LNCaP clone FGC (cell line): ENCODE data around the gene HSPG2.

Experiments
- DNase-seq: peaks from one replicate; pipeline ENCODE4 v3.0.0-alpha.2; 2011; ENCODE audit warnings: low read depth
- H3K4me3 ChIP-seq: 2 replicates; pipeline ENCODE4 v1.5.1; 2011; ENCODE audit warnings: mild to moderate bottlenecking, low read depth, low read length, control low read depth
- CTCF ChIP-seq: IDR thresholded peaks from 2 replicates; pipeline ENCODE4 v1.5.1; 2012; ENCODE audit warnings: mild to moderate bottlenecking; ENCODE audit not compliant: control insufficient read depth, insufficient read depth; ENCODE audit errors: extremely low read depth

Gene HSPG2

GRCh38 chr1:21880619-21880970, 56.5 kb downstream of the HSPG2 start:
- no peak for DNase-seq
- no peak overlapping the region for H3K4me3 ChIP-seq
- no peak for TF ChIP-seq CTCF

DNA sequence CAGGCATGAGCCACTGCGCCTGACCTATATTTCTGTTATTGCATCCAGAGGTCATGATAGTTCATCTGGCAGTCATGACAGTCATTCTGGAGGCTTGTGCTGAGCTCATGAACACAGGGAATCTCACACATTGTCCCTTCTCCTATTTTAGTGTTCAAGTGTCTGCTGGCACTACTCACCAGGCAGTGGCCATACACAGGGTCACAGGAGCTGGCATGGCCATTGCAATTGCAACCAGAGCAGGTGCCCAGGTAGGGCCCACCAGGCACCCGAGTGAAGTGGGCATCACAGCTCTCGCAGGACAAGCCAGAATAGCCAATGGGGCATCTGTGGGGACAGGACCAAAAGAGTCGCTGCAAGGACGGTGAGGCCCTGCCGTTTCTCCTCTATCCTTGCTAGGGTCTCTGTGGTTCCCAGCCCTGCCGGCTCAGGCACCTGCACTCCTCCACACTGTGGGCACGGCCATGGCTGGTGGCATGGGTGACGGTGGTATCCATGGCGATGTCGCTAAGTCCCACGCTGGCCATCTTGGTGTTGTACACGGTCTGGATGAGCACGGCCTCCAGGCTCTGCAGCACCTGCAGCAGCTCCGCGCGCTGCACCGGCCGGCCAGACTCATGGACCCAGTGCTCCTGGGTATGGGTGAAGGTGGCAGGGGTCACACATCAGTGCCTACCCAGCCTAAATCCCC, 57.0 kb downstream of the HSPG2 start:
- no peak for DNase-seq
- no peak for TF ChIP-seq CTCF
- no peak overlapping the region for H3K4me3 ChIP-seq

DNA sequence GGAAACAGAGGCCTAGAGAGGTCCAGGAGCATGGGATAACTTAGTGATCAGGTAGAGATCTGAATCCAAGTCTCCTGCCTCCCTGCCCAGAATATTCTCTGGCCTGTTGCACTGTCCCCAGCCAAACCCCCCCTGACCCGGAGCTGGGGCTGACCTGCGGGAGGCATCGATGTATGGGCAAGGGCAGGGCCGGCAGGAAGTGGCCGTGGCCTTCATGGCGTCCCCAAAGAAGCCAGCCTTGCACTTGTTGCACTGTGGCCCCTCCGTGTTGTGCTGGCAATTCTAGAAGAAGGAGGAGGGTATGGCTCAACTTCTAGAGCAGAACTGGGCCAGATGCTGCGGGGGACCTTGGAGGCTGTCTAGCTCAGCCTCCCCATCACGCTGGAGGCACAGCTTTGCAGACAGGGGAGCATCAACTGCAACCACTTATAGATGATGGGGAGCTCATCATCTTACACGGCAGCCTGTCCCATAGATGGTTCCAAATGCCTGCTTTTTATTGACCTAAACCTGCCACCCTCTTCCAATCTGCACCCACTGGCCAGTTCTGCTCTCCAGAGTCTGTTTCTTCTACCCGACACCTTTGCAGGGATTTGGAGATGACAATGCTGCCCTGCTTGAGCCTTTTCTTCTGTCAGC, 58.2 kb downstream of the HSPG2 start:
- no peak for DNase-seq
- TF ChIP-seq CTCF: no peak

GRCh38 chr1:21878009-21878773, 58.9 kb downstream of the HSPG2 start:
- no peak for DNase-seq
- no peak for TF ChIP-seq CTCF

More for the DNA sequence above, 58.2 kb downstream of the HSPG2 start:
- H3K4me3 ChIP-seq: no peak overlapping the region

GRCh38 chr1:21876267-21876666, 60.8 kb downstream of the HSPG2 start:
- DNase-seq: no peak
- no peak for TF ChIP-seq CTCF
- H3K4me3 ChIP-seq: no peak overlapping the region

More at GRCh38 chr1:21878009-21878773, 58.9 kb downstream of the HSPG2 start:
- H3K4me3 ChIP-seq: no peak overlapping the region

- TF ChIP-seq CTCF: no peak
- no peak for DNase-seq
These were observed 61.5 kb downstream of the HSPG2 start for GRCh38 chr1:21875621-21876063.

More at GRCh38 chr1:21875621-21876063, 61.5 kb downstream of the HSPG2 start:
- no peak overlapping the region for H3K4me3 ChIP-seq
